CD14-positive monocyte (primary cell): ENCODE data around the gene CD55. TPM values are rescaled to one million over a fixed set of nuclear protein-coding genes. Genes with fewer than 3 reads are reported as not detected.
A peak's percentile ranks its signal among the peaks of the same experiment; 100 is the strongest.

ENCODE experiments used
- DNase-seq, 3 donors: peaks; one replicate each; pipeline ENCODE4 v3.0.0-alpha.2; 2011 to 2022
- H2AFZ ChIP-seq: 2 replicates; pipeline ENCODE4 v1.6.0; 2012; ENCODE audit warnings: mild to moderate bottlenecking, low read depth, low read length, inconsistent platforms; ENCODE audit not compliant: insufficient read depth, poor library complexity, severe bottlenecking
- H3K27ac ChIP-seq, 2 donors: 1 replicate in 1 of 2; 2 replicates in 1 of 2; pipeline ENCODE4 v1.5.1; 2012 to 2013; ENCODE audit warnings: low read length in 2 of 2, control low read depth in 1 of 2, inconsistent platforms in 1 of 2, low read depth in 1 of 2, mild to moderate bottlenecking in 1 of 2
- H3K27me3 ChIP-seq, 2 donors: one replicate each; pipeline versions ENCODE4 v1.6.0 to v1.6.1; 2011 to 2013; ENCODE audit warnings: low read length in 2 of 2; ENCODE audit not compliant: control insufficient read depth in 2 of 2, insufficient read depth in 2 of 2
- H3K36me3 ChIP-seq, 2 donors: replicated peaks in 1 of 2; 1 replicate in 1 of 2; 2 replicates in 1 of 2; pipeline versions ENCODE4 v1.5.1 to v1.6.1; 2012 to 2013; ENCODE audit warnings: low read length in 2 of 2, control low read depth in 1 of 2, inconsistent platforms in 1 of 2, mild to moderate bottlenecking in 1 of 2; ENCODE audit not compliant: insufficient read depth in 2 of 2, control insufficient read depth in 1 of 2
- H3K4me1 ChIP-seq, 2 donors: 1 replicate in 1 of 2; 2 replicates in 1 of 2; pipeline versions ENCODE4 v1.5.1 to v1.6.1; 2012 to 2013; ENCODE audit warnings: low read length in 2 of 2, control low read depth in 1 of 2, inconsistent platforms in 1 of 2, mild to moderate bottlenecking in 1 of 2, moderate library complexity in 1 of 2; ENCODE audit not compliant: insufficient read depth in 2 of 2, control insufficient read depth in 1 of 2
- H3K4me2 ChIP-seq: replicated peaks from 2 replicates; pipeline ENCODE3; 2012; ENCODE audit warnings: low read length, moderate library complexity, mild to moderate bottlenecking; ENCODE audit not compliant: poor library complexity, severe bottlenecking; ENCODE audit errors: extremely low read depth
- H3K4me3 ChIP-seq, 3 experiments: fragments of 200-600 bp in 1 of 3; sonication (generic) in 1 of 3; replicated peaks in 1 of 3; 1 replicate in 2 of 3; 2 replicates in 1 of 3; pipeline ENCODE4 v1.5.1; 2011 to 2013; ENCODE audit warnings: low read length in 3 of 3, mild to moderate bottlenecking in 3 of 3, control low read depth in 2 of 3, low read depth in 2 of 3, inconsistent platforms in 1 of 3, moderate library complexity in 1 of 3
- H3K79me2 ChIP-seq: 2 replicates; pipeline ENCODE4 v1.6.0; 2012; ENCODE audit warnings: mild to moderate bottlenecking, control low read depth, inconsistent platforms, low read length, moderate library complexity; ENCODE audit not compliant: insufficient read depth
- H3K9ac ChIP-seq: 2 replicates; pipeline ENCODE4 v1.6.0; 2017; ENCODE audit warnings: low read length, mild to moderate bottlenecking; ENCODE audit not compliant: insufficient read depth, poor library complexity, severe bottlenecking
- H3K9me3 ChIP-seq, 2 donors: replicated peaks in 1 of 2; 1 replicate in 1 of 2; 2 replicates in 1 of 2; pipeline versions ENCODE4 v1.5.1 to v1.6.1; 2012 to 2013; ENCODE audit warnings: low read length in 2 of 2, control low read depth in 1 of 2; ENCODE audit not compliant: control insufficient read depth in 1 of 2, insufficient read depth in 1 of 2
- H4K20me1 ChIP-seq: 2 replicates; pipeline ENCODE4 v1.6.0; 2012; ENCODE audit warnings: mild to moderate bottlenecking, low read length, control low read depth, moderate library complexity; ENCODE audit not compliant: insufficient read depth
- H3K27ac Mint-ChIP-seq, 7 donors: one replicate each; pipeline ENCODE4 v1.8.0; 2020; ENCODE audit warnings: mild to moderate bottlenecking in 7 of 7, mixed read lengths in 7 of 7, moderate library complexity in 6 of 7, inconsistent platforms in 2 of 7
- H3K27me3 Mint-ChIP-seq, 3 donors: one replicate each; pipeline ENCODE4 v1.8.0; 2021 to 2022; ENCODE audit warnings: low read depth in 3 of 3, mild to moderate bottlenecking in 3 of 3, mixed read lengths in 3 of 3, moderate library complexity in 3 of 3, inconsistent platforms in 1 of 3
- H3K36me3 Mint-ChIP-seq, 2 donors: one replicate each; pipeline ENCODE4 v1.8.0; 2020; ENCODE audit warnings: mixed read lengths in 2 of 2, inconsistent platforms in 1 of 2, mild to moderate bottlenecking in 1 of 2
- H3K4me1 Mint-ChIP-seq: one replicate; pipeline ENCODE4 v1.8.0; 2020; ENCODE audit warnings: mild to moderate bottlenecking, mixed read lengths
- H3K4me3 Mint-ChIP-seq, 2 donors: one replicate each; pipeline ENCODE4 v1.8.0; 2020; ENCODE audit warnings: mild to moderate bottlenecking in 2 of 2, mixed read lengths in 2 of 2, moderate library complexity in 1 of 2
- H3K9me3 Mint-ChIP-seq, 7 donors: one replicate each; pipeline ENCODE4 v1.8.0; 2020 to 2022; ENCODE audit warnings: mixed read lengths in 7 of 7, mild to moderate bottlenecking in 6 of 7, moderate library complexity in 6 of 7, inconsistent platforms in 2 of 7
- CTCF ChIP-seq: fragments of 200-600 bp; IDR thresholded peaks from one replicate; pipeline ENCODE4 v1.8.0; 2022; ENCODE audit warnings: antibody characterized with exemption, mild to moderate bottlenecking
- whole genome bisulfite sequencing: methylation state at CpG from one replicate; pipeline ENCODE4 v1.1.5; 2013; ENCODE audit warnings: missing lambda C conversion rate; ENCODE audit not compliant: insufficient coverage; 5-methylcytosine and 5-hydroxymethylcytosine counted together
- intact Hi-C, 2 donors: fragments of 100-400 bp; cut with micrococcal nuclease; formaldehyde crosslinking; loops; one replicate each; pipeline versions ENCODE4 v1.15.0 to v1.15.1; 2023
- polyA plus RNA-seq, 3 donors: library from polyadenylated mRNA; depleted of rRNA in 1 of 3; unstranded in 2 of 3; stranded (reverse) in 1 of 3; fragments of 300-500 nt in 2 of 3; fragments of >200 nt in 1 of 3; fragmentation: Illumina TruSeq in 2 of 3; gene quantifications; 1 replicate in 2 of 3; 2 replicates in 1 of 3; pipeline ENCODE4 v1.2.3, GENCODE V29; 2012 to 2021

CD55 gene
- polyA plus RNA-seq, 3 donors: 171 to 221 (median 182) TPM

GRCh38 chr1:207334337-207334736 is 12.9 kb downstream of the CD55 start:
- intact Hi-C loops: loop anchor here (2.0 to 10.0 kb wide), 2 partner anchors 14 to 280 kb away; partner anchors contain the start of genes CD55 (in 2 of the 2), PFKFB2 (in 1 of the 2) and YOD1 (in 1 of the 2)
- TF ChIP-seq CTCF: no peak
- peaks cover 2 to 8% (median 3%) of the 10 kb centered on the region in 7 donors for H3K9me3 Mint-ChIP-seq
- Histone ChIP-seq H3K9me3 (no peaks in the 10 kb centered on the region), H2AFZ (no peak overlapping the region), H4K20me1 (peaks cover 44% of the 10 kb centered on the region), H3K4me3 (peak overlapping the region in 1 of 3 experiments; percentile 55), H3K4me2 (no peak overlapping the region), H3K4me1 (peaks cover 40 to 59% of the 10 kb centered on the region in 2 donors), H3K27ac (peak overlapping the region in 1 of 2 donors; percentile 95), H3K36me3 (peaks cover 56 to 69% of the 10 kb centered on the region in 2 donors), H3K79me2 (peaks cover 56% of the 10 kb centered on the region), H3K27me3 (no peaks in the 10 kb centered on the region), H3K9ac (no peak overlapping the region)
- no CpG with 5 or more reads among the region's 1 CpG for WGBS
- peaks cover 69 to 80% of the 10 kb centered on the region in 2 donors for H3K36me3 Mint-ChIP-seq
- no peaks in the 10 kb centered on the region for H3K27me3 Mint-ChIP-seq
- H3K4me1 Mint-ChIP-seq: peaks cover 60% of the 10 kb centered on the region
- H3K4me3 Mint-ChIP-seq: peak overlapping the region in 1 of 2 donors; percentile 51
- no peak for DNase-seq
- H3K27ac Mint-ChIP-seq: peak overlapping the region; percentile 83 to 98 (median 92)

- H3K79me2 ChIP-seq: peaks cover 59% of the 10 kb centered on the region
- TF ChIP-seq CTCF: no peak
- Mint-ChIP-seq H3K4me1 (peaks cover 53% of the 10 kb centered on the region), H3K9me3 (peaks cover 2 to 8% (median 3%) of the 10 kb centered on the region in 7 donors), H3K36me3 (peaks cover 67 to 80% of the 10 kb centered on the region in 2 donors), H3K4me3 (no peak overlapping the region), H3K27me3 (no peaks in the 10 kb centered on the region), H3K27ac (peak overlapping the region; percentile 83 to 98 (median 92))
- no peak for DNase-seq
- peak overlapping the region; percentile 12 to 95 for H3K27ac ChIP-seq
- H3K27me3 ChIP-seq: no peaks in the 10 kb centered on the region
- H4K20me1 ChIP-seq: peaks cover 44% of the 10 kb centered on the region
- WGBS: no CpG with 5 or more reads among the region's 3 CpGs
- H2AFZ ChIP-seq: no peak overlapping the region
- H3K4me1 ChIP-seq: peaks cover 40 to 51% of the 10 kb centered on the region in 2 donors
- H3K36me3 ChIP-seq: peaks cover 56 to 69% of the 10 kb centered on the region in 2 donors
- H3K4me3 ChIP-seq: peak overlapping the region in 1 of 3 experiments; percentile 55
- no peak overlapping the region for H3K9ac ChIP-seq
- peak overlapping the region; percentile 34 for H3K4me2 ChIP-seq
- no peaks in the 10 kb centered on the region for H3K9me3 ChIP-seq
- intact Hi-C loops: loop anchor here (2.0 to 10.0 kb wide), 2 partner anchors 14 to 280 kb away; partner anchors contain the start of genes CD55 (in 2 of the 2), PFKFB2 (in 1 of the 2) and YOD1 (in 1 of the 2)
Observed at GRCh38 chr1:207335138-207335537, 13.7 kb downstream of the CD55 start.
